Amniotic epithelial cell (primary cell): Measurements from ENCODE around the gene APBB1.

Experiments used
- DNase-seq: peaks from one replicate; pipeline ENCODE4 v3.0.0-alpha.2; 2010; ENCODE audit warnings: low read depth

APBB1 gene

DNA sequence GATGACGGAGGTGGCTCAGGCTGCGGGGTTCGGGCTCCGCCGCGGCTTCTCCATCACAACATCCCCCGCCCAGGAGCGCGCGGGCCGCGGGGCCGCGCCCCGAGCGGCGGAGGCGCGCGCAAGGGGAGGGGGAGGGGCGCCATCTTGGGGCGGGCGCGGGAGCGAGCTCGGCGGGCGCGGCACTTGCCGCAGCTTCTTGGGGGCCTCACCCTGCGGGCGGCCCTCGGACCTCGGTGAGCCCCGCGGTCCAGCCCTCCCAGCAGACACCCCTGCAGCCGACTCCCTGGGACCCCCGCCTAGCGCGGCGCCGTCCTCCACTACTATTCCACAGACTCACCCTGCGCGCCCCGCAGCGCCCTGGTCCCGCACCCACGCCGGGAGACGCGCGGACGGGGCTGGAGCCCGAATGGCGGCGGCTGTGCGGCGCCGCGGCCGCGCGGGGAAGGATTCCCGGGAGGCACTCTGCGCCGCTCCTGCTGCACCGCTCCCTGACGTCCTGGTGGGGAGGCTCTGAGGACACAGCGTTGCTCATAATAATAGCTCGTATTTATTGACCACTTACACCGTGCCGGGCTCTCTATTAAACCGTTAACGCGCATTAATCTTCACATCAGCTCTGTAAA is at the start of gene APBB1:
TSS of gene APBB1 (minus strand) at position 86 of the 623 bp plus-strand sequence. CDS start 7,747 bp downstream, outside the sequence.
- DNase-seq = peak; percentile 37

- no peak for DNase-seq
Measured at GRCh38 chr11:6459099-6459450, 40.2 kb upstream of the APBB1 start.

DNA sequence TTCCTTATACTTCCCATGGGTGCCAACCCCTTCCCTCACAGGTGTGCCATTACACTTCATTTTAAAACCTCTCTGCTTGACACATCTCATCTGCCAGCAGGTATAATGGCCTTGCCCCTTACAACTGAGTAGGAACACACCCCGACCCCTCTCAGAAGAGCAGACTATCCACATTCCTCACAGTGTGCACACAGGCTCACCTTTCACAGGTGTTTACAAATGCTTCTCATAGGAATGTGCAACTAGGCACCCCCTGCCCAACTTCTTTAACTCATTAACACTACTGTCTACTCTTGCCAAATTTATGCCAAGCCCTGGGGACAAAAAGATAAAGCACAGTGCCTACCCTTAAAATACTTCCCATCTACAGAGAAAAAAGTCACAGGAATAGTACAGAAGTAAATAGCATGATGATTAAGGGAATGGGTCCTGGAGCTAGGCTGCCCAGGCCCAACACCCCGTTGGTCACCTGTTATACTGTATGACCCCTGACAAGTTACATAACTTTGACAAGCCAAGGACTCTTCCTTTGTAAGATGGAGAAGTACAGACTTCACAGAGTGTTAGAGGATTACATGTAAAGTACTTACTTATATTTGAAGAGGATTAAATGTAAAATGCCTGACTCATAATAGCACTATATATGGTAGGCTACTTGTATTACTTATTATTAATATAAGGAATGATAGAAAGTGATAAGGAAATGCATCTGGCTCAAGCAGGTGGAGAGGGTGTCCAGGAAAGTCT is 39.6 kb upstream of the APBB1 start:
- DNase-seq = no peak

DNA sequence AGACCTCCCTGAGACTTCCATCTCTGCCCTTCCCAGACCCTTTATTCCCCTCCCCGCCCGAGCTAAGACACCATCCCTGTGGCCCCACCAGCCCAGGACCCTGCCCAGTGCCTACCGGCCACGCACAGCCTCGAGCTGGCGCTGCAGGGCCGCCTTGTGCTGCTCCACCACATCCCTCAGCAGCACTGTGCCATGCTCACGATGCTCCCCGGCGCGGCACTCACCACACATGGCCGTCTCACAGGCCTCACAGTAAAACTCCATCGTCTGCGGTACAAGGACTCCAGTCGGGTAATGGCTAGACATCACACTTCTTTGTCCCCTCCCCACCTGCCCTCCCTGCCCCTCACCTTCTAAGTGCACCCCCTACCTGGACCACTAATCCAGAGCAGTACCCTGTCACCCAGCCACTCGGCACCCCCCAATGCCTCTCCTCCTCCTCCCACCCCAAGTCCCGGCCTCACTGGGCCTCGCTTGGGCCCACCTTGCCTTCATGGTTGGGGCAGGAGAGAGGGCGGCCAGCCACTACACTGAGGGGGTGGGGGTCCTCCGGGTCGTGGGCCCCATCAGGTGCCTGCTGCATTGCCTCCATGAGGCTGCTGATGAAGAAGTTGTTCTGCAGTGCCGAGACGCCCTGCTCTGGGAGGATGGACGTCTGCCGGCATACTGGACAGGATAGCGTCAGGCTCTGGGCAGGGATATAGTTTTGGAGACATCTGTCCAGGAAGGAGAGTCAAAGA is 38.9 kb upstream of the APBB1 start:
- no peak for DNase-seq

DNA sequence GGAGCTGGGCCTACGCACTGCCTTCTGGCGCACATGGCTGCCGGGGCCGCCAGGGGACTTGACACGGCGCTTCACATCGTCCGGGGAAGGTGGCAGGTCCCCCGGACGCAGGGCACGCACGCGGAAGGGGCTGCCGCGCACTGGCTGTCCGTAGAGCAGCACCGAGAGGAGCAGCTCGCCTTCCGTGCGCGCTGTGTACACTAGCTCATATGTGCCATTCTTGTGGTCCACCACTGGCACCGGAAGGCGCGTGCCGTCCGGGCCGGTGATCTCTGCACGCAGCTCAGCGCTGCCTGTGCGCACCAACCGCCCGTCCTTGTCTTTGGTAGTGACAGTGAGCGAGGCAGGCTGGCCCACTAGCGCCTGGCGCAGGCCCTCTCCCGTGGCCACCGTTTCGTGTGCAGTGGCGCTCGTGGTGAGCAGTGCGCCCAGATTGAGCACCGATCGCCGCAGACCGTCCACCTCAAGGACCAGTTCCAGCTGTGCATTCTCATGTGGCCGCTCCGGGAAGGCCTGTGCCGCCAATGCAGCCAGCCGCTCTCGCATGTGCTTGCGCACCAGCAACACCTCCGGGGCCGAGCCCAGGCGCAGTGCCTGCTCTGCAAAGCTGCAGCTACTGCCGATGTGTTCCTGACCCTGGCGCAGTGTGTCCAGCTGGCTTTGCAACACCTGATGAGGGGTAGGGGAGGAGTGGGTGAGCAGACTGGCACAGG is 37.6 kb upstream of the APBB1 start:
- DNase-seq = no peak

- DNase-seq = no peak
Measured at GRCh38 chr11:6455070-6455469, 36.2 kb upstream of the APBB1 start.

DNA sequence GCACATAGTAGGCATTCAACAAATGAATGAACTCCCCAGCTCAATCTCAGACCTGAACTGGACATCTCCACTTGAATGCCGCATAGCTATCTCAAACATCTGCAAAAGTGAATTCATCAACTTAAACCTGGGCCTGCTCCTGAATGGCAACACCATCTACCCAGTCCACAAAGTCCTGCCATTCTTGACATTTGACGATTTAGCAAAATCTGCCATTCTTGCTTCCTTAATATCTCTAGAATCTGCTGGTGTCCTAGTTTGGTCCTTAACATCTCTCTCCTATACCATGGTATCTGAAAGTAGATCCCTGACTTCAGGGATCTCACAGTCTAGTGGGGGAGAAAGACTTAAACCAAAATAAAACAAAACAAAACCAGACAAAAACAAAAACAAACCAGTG is 34.3 kb upstream of the APBB1 start:
- DNase-seq = no peak

- no peak for DNase-seq
Measured at GRCh38 chr11:6452219-6452618, 33.3 kb upstream of the APBB1 start.

- no peak for DNase-seq
Measured at GRCh38 chr11:6448574-6448973, 29.7 kb upstream of the APBB1 start.

- DNase-seq = peak; percentile 44
Measured at GRCh38 chr11:6443269-6444003, 24.5 kb upstream of the APBB1 start.

GRCh38 chr11:6442441-6442840 is 23.5 kb upstream of the APBB1 start:
- no peak for DNase-seq

DNA sequence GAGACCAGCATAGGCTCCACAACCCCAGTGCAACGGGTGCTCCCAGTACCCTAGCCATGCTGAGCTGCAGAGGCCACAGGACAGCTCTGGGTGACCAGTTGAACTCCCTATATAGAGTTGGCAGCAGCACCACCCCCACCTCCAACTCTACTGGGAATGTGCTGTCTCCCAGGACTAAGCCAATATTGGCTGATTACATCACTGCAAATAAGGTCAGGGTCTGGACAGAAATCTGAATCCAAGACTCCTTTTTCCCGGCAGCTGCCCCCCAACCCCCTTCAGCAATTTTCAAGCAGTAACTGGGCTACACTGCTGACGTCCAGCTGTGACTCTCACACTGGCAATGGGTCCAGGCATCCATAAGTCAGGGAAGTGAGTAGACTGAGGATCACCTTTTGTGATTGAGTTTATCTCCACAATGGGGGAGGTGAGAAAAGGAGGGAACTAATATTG is 22.0 kb upstream of the APBB1 start, which contains the start of gene HPX:
TSS of gene HPX (minus strand) at position 82 of the 453 bp plus-strand sequence. CDS start at position 58, 24 bp downstream.
- no peak for DNase-seq

DNA sequence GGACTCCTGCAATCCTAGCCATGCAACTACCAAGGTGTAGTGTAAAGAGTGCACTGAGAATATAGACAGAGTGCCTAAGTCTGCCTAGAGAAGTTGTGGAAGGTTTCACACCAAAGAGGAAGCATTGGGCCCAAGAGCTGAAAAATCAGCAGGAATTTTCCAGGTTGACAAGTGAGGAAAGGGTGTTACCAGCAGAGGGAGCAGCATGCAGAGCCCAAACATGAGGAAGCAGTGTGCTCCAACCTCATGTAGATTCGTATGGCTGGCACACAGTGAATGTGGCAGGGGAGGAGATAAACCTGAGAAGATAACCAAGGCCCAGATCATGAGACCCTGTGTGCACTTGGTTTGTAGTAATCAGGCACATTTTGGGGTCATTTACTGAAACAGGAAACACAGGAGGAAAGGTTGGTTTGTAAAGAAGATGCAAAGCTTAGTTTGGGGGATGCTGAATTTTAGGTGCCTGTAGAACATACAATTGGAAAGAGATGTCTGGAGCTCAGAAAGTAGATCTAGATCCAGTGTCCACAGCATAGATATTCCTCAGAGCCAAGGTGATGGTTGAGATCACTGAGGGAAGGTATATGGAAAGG is 20.2 kb upstream of the APBB1 start:
- DNase-seq = peak; percentile 58

DNA sequence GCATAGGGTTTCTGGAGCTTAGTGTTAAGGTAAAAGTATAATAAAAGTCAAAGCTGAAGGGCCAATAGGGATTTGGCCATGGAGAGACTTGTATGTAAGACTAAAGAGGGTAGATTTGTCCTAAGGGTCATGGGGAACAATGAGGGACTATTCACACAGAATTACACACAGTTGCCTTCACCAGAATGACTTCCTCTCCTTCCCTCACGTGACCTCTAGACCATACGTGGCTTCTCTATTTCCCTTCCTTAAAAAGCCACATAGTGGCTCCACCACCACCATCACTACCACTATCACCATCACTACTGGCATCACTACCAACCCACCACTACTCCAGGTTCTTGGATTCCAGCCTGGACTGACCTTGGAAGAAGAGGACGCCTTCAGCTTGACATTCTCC is 19.1 kb upstream of the APBB1 start:
- no peak for DNase-seq

- DNase-seq = no peak
Measured at GRCh38 chr11:6437423-6437822, 18.5 kb upstream of the APBB1 start.

DNA sequence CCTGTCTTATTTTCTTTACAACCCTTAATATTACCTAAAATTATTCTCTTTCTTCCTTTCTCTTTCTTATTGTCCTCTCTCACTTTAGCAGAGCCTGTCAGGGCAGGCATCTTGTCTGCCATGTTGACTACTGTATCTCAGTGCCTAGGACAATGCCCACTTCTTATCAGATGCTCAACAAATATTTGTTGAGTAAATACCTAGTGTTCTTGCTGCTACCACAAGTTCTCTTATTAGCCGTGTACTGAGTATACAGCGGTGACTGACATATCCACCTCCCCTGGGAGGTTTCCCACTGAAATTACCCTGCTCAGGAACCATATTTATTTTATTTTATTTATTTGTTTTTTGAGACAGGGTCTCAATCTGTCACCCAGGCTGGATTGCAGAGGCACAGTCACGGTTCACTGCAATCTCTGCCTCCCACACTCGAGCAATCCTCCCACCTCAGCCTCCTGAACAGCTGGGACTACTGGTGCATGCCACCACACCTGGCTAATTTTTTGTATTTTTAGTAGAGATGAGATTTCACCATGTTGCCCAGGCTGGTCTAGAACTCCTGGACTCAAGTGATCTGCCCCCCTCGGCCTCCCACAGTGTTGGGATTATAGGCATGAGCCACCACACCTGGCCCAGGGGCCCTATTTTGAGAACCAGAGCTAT is 15.2 kb upstream of the APBB1 start:
- DNase-seq = no peak

GRCh38 chr11:6431861-6432260 is 13.0 kb upstream of the APBB1 start:
- DNase-seq = peak; percentile 28

DNA sequence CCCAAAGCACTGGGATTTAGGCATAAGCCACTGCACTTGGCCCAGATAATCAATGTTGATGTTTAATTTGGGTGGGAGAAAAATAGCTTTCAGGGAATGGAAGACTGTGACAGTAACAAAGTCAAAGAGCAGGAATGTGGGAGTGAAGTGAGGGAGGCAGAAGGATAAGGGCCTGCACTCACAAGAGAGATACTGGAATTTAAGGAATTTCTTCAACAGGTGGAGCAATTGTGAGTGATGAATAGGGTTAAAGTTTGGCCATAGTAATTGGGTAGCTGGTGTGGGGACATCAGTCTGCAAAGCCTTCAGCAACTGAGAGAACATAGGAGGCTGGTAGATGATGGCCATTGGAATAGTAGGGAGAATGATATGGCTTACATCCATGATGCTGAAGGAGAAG is 8.6 kb upstream of the APBB1 start:
- no peak for DNase-seq

DNA sequence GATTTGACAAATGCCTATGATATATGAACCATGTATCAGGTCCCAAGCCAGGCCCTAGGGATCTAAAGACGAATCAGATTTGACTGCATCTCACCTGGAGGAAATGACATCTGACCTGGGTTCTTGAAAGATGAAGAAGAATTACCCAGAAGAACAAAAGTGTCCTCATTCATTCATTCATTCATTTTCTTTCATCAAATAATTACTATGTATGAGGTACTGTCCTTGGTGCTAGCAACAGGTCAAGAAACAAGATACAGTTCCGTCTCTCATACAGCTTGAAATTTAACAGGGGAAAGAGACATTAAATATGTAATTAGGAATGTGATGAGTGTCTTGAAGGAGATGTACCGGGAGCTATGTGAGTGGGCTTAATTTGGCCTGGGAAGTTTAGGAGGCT is 1.8 kb upstream of the APBB1 start:
- no peak for DNase-seq

- DNase-seq = no peak
Measured at GRCh38 chr11:6418557-6419008, 311 bp downstream of the APBB1 start.
